Measurements from ENCODE around the gene SMIM27.

GRCh38 chr9:32533336-32533735, 18.8 kb upstream of the SMIM27 start:
- TF ChIP-seq POLR2AphosphoS5 (IDR thresholded peaks at IDR 0.05; ENCODE audit: borderline replicate concordance, low read depth, low read length): no peak
- TF ChIP-seq EZH2 (IDR thresholded peaks at IDR 0.05): no peak

Data from SK-N-MC (cell line).